H9 (cell line): ENCODE results near the gene ANKRD40. TPM values are rescaled to one million over a fixed set of nuclear protein-coding genes. Genes with fewer than 3 reads are reported as not detected.

Experiments
- DNase-seq: peaks from one replicate; pipeline ENCODE4 v3.0.0-alpha.2; 2017
- H2AFZ ChIP-seq: one replicate; pipeline ENCODE4 v1.6.1; 2013; ENCODE audit warnings: mild to moderate bottlenecking, low read length, control low read depth, moderate library complexity
- H2AK5ac ChIP-seq: 2 replicates; pipeline ENCODE4 v1.6.1; 2013; ENCODE audit warnings: low read length, control low read depth, mixed read lengths; ENCODE audit not compliant: insufficient read length
- H2BK120ac ChIP-seq: one replicate; pipeline ENCODE4 v1.6.1; 2013; ENCODE audit warnings: low read depth, mild to moderate bottlenecking, low read length, control low read depth, inconsistent platforms; ENCODE audit not compliant: poor library complexity, severe bottlenecking
- H2BK12ac ChIP-seq: 2 replicates; pipeline ENCODE4 v1.6.1; 2013; ENCODE audit warnings: low read length, control low read depth, mixed read lengths, low read depth; ENCODE audit not compliant: insufficient read length
- H2BK15ac ChIP-seq: 2 replicates; pipeline ENCODE4 v1.6.1; 2013; ENCODE audit warnings: low read depth, low read length, control low read depth
- H2BK20ac ChIP-seq: one replicate; pipeline ENCODE4 v1.6.1; 2013; ENCODE audit warnings: low read depth, mild to moderate bottlenecking, low read length, control low read depth, inconsistent platforms; ENCODE audit not compliant: poor library complexity, severe bottlenecking
- H2BK5ac ChIP-seq: 2 replicates; pipeline ENCODE4 v1.6.1; 2013; ENCODE audit warnings: low read length, control low read depth, mixed read lengths; ENCODE audit not compliant: insufficient read length
- H3K14ac ChIP-seq: 2 replicates; pipeline ENCODE4 v1.6.1; 2013; ENCODE audit warnings: low read length, control low read depth; ENCODE audit not compliant: insufficient read depth
- H3K18ac ChIP-seq: 2 replicates; pipeline ENCODE4 v1.6.1; 2013; ENCODE audit warnings: low read depth, mild to moderate bottlenecking, mixed read lengths, low read length, control low read depth; ENCODE audit not compliant: insufficient read length
- H3K23ac ChIP-seq: 2 replicates; pipeline ENCODE4 v1.6.1; 2013; ENCODE audit warnings: low read length, control low read depth, mixed read lengths, low read depth; ENCODE audit not compliant: insufficient read length
- H3K23me2 ChIP-seq: 2 replicates; pipeline ENCODE4 v1.6.1; 2013; ENCODE audit warnings: low read depth, mild to moderate bottlenecking, mixed read lengths, low read length, control low read depth; ENCODE audit not compliant: insufficient read length, poor library complexity, severe bottlenecking
- H3K27ac ChIP-seq: 2 replicates; pipeline ENCODE4 v1.5.1; 2013; ENCODE audit warnings: low read length, control low read depth, mixed read lengths, low read depth; ENCODE audit not compliant: insufficient read length
- H3K27me3 ChIP-seq: 2 replicates; pipeline ENCODE4 v1.6.1; 2013; ENCODE audit warnings: low read length, control low read depth, inconsistent platforms; ENCODE audit not compliant: insufficient read depth
- H3K4ac ChIP-seq: 2 replicates; pipeline ENCODE4 v1.6.1; 2013; ENCODE audit warnings: low read depth, mild to moderate bottlenecking, control low read depth, inconsistent platforms, low read length, moderate library complexity
- H3K4me1 ChIP-seq: 2 replicates; pipeline ENCODE4 v1.6.1; 2013; ENCODE audit warnings: low read length, control low read depth, inconsistent platforms; ENCODE audit not compliant: insufficient read depth
- H3K4me2 ChIP-seq: 2 replicates; pipeline ENCODE4 v1.6.1; 2013; ENCODE audit warnings: low read length, control low read depth, mixed read lengths; ENCODE audit not compliant: insufficient read length, insufficient read depth
- H3K56ac ChIP-seq: 2 replicates; pipeline ENCODE4 v1.6.1; 2013; ENCODE audit warnings: low read depth, mild to moderate bottlenecking, mixed read lengths, low read length, control low read depth; ENCODE audit not compliant: insufficient read length
- H3K79me1 ChIP-seq: 2 replicates; pipeline ENCODE4 v1.6.1; 2013; ENCODE audit warnings: low read depth, mild to moderate bottlenecking, moderate library complexity, low read length, control low read depth, inconsistent platforms; ENCODE audit not compliant: insufficient read depth, poor library complexity, severe bottlenecking
- H3K79me2 ChIP-seq: 2 replicates; pipeline ENCODE4 v1.6.1; 2013; ENCODE audit warnings: low read length, control low read depth, inconsistent platforms; ENCODE audit not compliant: insufficient read depth
- H3K9ac ChIP-seq: 2 replicates; pipeline ENCODE4 v1.6.1; 2013; ENCODE audit warnings: low read length, control low read depth, mixed read lengths; ENCODE audit not compliant: insufficient read length; ENCODE audit errors: extremely low read depth
- H3K9me3 ChIP-seq: one replicate; pipeline ENCODE4 v1.6.1; 2013; ENCODE audit warnings: low read depth, low read length, inconsistent platforms; ENCODE audit not compliant: control insufficient read depth
- H3T11ph ChIP-seq: one replicate; pipeline ENCODE4 v1.6.1; 2013; ENCODE audit warnings: mild to moderate bottlenecking, low read length, control low read depth, inconsistent platforms
- H4K20me1 ChIP-seq: one replicate; pipeline ENCODE4 v1.6.1; 2013; ENCODE audit not compliant: control insufficient read depth, insufficient read length, insufficient read depth
- H4K5ac ChIP-seq: 2 replicates; pipeline ENCODE4 v1.6.1; 2013; ENCODE audit warnings: low read depth, mild to moderate bottlenecking, mixed read lengths, low read length, control low read depth; ENCODE audit not compliant: insufficient read length
- H4K8ac ChIP-seq: replicated peaks from 2 replicates; pipeline ENCODE4 v1.6.1; 2013; ENCODE audit warnings: low read length, control low read depth, mixed read lengths, low read depth; ENCODE audit not compliant: insufficient read length
- H4K91ac ChIP-seq: 2 replicates; pipeline ENCODE4 v1.6.1; 2013; ENCODE audit warnings: low read depth, mild to moderate bottlenecking, moderate library complexity, mixed read lengths, low read length, control low read depth; ENCODE audit not compliant: insufficient read length
- H3K27ac Mint-ChIP-seq, 3 experiments: 2 replicates in 2 of 3; 3 replicates in 1 of 3; pipeline ENCODE4 v1.8.0; 2020 to 2021; ENCODE audit warnings: mixed read lengths in 3 of 3, mild to moderate bottlenecking in 1 of 3, moderate library complexity in 1 of 3
- H3K27me3 Mint-ChIP-seq: 2 replicates; pipeline ENCODE4 v1.8.0; 2021; ENCODE audit warnings: low read depth, mild to moderate bottlenecking, moderate library complexity, mixed read lengths
- H3K36me3 Mint-ChIP-seq, 3 experiments: 2 replicates in 2 of 3; 3 replicates in 1 of 3; pipeline ENCODE4 v1.8.0; 2020 to 2021; ENCODE audit warnings: low read depth in 3 of 3, mixed read lengths in 3 of 3; ENCODE audit not compliant: insufficient read depth in 1 of 3
- H3K4me1 Mint-ChIP-seq, 2 experiments: 2 replicates each; pipeline ENCODE4 v1.8.0; 2020; ENCODE audit warnings: mixed read lengths in 2 of 2
- H3K4me3 Mint-ChIP-seq, 2 experiments: 2 replicates in 1 of 2; 3 replicates in 1 of 2; pipeline ENCODE4 v1.8.0; 2020 to 2021; ENCODE audit warnings: mild to moderate bottlenecking in 2 of 2, mixed read lengths in 2 of 2, moderate library complexity in 1 of 2
- H3K9me3 Mint-ChIP-seq, 2 experiments: 2 replicates in 1 of 2; 3 replicates in 1 of 2; pipeline ENCODE4 v1.8.0; 2020; ENCODE audit warnings: mild to moderate bottlenecking in 2 of 2, mixed read lengths in 2 of 2, moderate library complexity in 1 of 2
- WGBS: extraction: QIAGEN DNeasy Blood & Tissue Kit; methylation state at CpG from one replicate; pipeline ENCODE4 v1.1.7; 2013; ENCODE audit warnings: missing lambda C conversion rate, low lambda C conversion rate, mixed read lengths; ENCODE audit not compliant: insufficient read length; ENCODE audit errors: extremely low coverage; 5-methylcytosine and 5-hydroxymethylcytosine counted together
- total RNA-seq: library from RNA; stranded (reverse); gene quantifications from 2 replicates; pipeline ENCODE4 v1.2.1, GENCODE V29; 2021
- TF ChIP-seq, protein P1 (sequence below): fragments of 200-600 bp; sonication (generic); conservative IDR thresholded peaks from 3 replicates; pipeline ENCODE4 v1.8.0; 2021; ENCODE audit warnings: antibody characterized with exemption, mild to moderate bottlenecking

The ANKRD40 gene
- total RNA-seq, 1 experiment from 2014 or later: 54.3 TPM

DNA sequence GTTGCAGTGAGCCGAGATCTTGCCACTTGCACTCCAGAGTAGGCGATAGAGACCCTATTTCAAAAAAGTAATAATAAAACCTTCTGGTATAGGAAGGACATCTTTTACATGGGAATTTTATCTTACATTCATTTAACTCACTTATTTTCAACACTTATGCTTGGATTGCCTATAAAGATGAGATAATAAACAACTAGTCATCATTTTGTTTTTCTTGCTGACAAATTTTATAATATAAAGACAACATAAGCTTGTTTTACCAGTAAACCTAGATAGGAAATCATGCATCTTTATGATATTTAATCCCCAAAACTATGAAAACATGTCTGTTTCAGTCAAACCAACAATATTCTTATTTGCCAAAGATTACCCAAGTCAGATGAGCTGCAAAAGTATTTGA lies 56.1 kb downstream of the ANKRD40 start:
- peaks cover 9% of the 10 kb centered on the region for H3K27me3 Mint-ChIP-seq
- no peak overlapping the region for H2BK5ac ChIP-seq
- H3K23ac ChIP-seq: no peak overlapping the region
- TF ChIP-seq, protein P1, sequence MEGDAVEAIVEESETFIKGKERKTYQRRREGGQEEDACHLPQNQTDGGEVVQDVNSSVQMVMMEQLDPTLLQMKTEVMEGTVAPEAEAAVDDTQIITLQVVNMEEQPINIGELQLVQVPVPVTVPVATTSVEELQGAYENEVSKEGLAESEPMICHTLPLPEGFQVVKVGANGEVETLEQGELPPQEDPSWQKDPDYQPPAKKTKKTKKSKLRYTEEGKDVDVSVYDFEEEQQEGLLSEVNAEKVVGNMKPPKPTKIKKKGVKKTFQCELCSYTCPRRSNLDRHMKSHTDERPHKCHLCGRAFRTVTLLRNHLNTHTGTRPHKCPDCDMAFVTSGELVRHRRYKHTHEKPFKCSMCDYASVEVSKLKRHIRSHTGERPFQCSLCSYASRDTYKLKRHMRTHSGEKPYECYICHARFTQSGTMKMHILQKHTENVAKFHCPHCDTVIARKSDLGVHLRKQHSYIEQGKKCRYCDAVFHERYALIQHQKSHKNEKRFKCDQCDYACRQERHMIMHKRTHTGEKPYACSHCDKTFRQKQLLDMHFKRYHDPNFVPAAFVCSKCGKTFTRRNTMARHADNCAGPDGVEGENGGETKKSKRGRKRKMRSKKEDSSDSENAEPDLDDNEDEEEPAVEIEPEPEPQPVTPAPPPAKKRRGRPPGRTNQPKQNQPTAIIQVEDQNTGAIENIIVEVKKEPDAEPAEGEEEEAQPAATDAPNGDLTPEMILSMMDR: no peak
- H3K4me3 Mint-ChIP-seq: no peak overlapping the region
- no peaks in the 10 kb centered on the region for H3K27me3 ChIP-seq
- no peak overlapping the region for H3K9ac ChIP-seq
- no peak overlapping the region for H3K4me2 ChIP-seq
- no peak overlapping the region for H3K4ac ChIP-seq
- no peak for DNase-seq
- no peak overlapping the region for H3K18ac ChIP-seq
- no peak overlapping the region for H3K14ac ChIP-seq
- H4K5ac ChIP-seq: no peak overlapping the region
- H3K4me1 ChIP-seq: no peaks in the 10 kb centered on the region
- no peak overlapping the region for H3T11ph ChIP-seq
- no peak overlapping the region for H3K27ac Mint-ChIP-seq
- no peaks in the 10 kb centered on the region for H3K23me2 ChIP-seq
- no peaks in the 10 kb centered on the region for H3K9me3 ChIP-seq
- H4K8ac ChIP-seq: no peak overlapping the region
- no peak overlapping the region for H3K27ac ChIP-seq
- no peaks in the 10 kb centered on the region for H4K20me1 ChIP-seq
- H3K9me3 Mint-ChIP-seq: peaks cover 0 to 7% of the 10 kb centered on the region in 2 experiments; a peak in 4 of 5 replicates
- H2AK5ac ChIP-seq: no peak overlapping the region
- H3K4me1 Mint-ChIP-seq: no peaks in the 10 kb centered on the region
- no CpG with 5 or more reads among the region's 2 CpGs for WGBS
- H2BK20ac ChIP-seq: no peak overlapping the region
- H2BK120ac ChIP-seq: no peak overlapping the region
- no peaks in the 10 kb centered on the region for H3K79me2 ChIP-seq
- H2BK15ac ChIP-seq: no peak overlapping the region
- H2BK12ac ChIP-seq: no peak overlapping the region
- no peak overlapping the region for H2AFZ ChIP-seq
- no peaks in the 10 kb centered on the region for H3K36me3 Mint-ChIP-seq
- H3K79me1 ChIP-seq: no peaks in the 10 kb centered on the region
- no peak overlapping the region for H3K56ac ChIP-seq
- H4K91ac ChIP-seq: no peak overlapping the region
